22Rv1 (cell line): ENCODE measurements around the gene CSPG4.

Source experiments
- CTCF ChIP-seq: fragments of 450-650 bp; IDR thresholded peaks from 2 replicates; pipeline ENCODE4 v1.5.1; 2017; ENCODE audit warnings: mild to moderate bottlenecking
- ZFX ChIP-seq: fragments of 450-650 bp; IDR thresholded peaks from 2 replicates; pipeline ENCODE4 v1.6.1; 2017; ENCODE audit warnings: antibody characterized with exemption, borderline replicate concordance

GRCh38 chr15:75725719-75726607, 13.3 kb upstream of the CSPG4 start:
- TF ChIP-seq CTCF: no peak
- no peak for TF ChIP-seq ZFX
